Kidney epithelial cell (primary cell): Measurements from ENCODE around the gene FOXO6. TPM values are rescaled to one million over a fixed set of nuclear protein-coding genes. Genes with fewer than 3 reads are reported as not detected.

ENCODE experiments used
- DNase-seq: peaks from one replicate; pipeline ENCODE4 v3.0.0-alpha.2; 2010; ENCODE audit warnings: low read depth
- H3K27me3 ChIP-seq: 2 replicates; pipeline ENCODE4 v1.6.0; 2011; ENCODE audit warnings: low read length; ENCODE audit not compliant: control insufficient read depth, insufficient read depth
- H3K36me3 ChIP-seq: 2 replicates; pipeline ENCODE4 v1.5.1; 2011; ENCODE audit warnings: low read length; ENCODE audit not compliant: control insufficient read depth, insufficient read depth
- H3K4me3 ChIP-seq: 2 replicates; pipeline ENCODE4 v1.5.1; 2011; ENCODE audit warnings: low read depth, mild to moderate bottlenecking, control low read depth, low read length
- total RNA-seq: library from RNA; depleted of rRNA; stranded (reverse); fragments of >200 nt; gene quantifications from 2 replicates; pipeline ENCODE4 v1.2.3, GENCODE V29; 2015
- TF ChIP-seq, protein P1 (sequence below): IDR thresholded peaks from 2 replicates; pipeline ENCODE4 v1.5.1; 2011; ENCODE audit warnings: mild to moderate bottlenecking, moderate library complexity, low read length, control low read depth, inconsistent platforms; ENCODE audit not compliant: insufficient read depth, poor library complexity, severe bottlenecking

Gene FOXO6
- total RNA-seq, 1 donor from 2014 or later: 0.67 TPM

DNA sequence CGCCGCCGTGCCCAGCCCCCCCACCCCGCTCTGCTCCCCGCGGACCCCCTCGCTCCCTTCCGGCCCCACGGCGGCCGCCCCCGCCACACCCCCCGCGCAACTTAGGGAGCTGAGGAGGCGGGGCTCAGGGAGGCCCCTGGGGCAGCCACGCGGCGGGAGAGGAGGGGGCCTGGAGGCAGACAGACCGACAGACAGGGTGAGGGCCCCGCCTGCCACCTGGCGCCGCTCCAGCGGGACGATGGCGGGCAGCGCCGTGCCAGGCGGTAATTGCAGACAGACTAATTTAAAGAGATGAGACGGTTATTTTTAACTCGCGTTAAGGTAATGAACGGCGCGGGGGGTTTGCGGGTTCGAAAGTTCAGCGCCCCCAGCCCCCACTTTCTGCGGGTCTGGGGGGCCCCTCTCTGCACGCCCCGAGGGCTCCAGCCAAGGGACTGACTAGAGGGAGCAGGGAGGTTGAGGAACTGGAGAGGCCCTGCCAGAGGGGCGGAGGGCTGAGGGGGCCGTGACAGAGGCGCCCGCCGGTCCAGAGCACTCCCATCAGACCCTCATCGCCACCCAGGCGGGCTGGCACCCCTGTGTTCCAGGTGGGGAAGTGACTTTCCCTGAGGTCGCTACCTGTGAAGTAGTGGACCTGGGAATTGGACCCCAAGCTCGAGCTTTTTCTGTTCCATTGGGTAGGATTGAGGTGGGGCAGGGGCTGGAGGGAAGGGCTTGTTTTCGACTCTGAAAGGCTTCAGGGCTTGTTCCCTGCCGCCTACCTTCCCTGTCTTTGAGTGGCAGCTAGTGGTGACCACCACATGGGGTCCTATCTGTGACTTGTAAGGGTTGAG, 5.4 kb downstream of the FOXO6 start:
- Histone ChIP-seq H3K36me3 (no peaks in the 10 kb centered on the region), H3K4me3 (peak overlapping the region; percentile 40), H3K27me3 (peaks cover 29% of the 10 kb centered on the region)
- DNase-seq: no peak
- TF ChIP-seq, protein P1, sequence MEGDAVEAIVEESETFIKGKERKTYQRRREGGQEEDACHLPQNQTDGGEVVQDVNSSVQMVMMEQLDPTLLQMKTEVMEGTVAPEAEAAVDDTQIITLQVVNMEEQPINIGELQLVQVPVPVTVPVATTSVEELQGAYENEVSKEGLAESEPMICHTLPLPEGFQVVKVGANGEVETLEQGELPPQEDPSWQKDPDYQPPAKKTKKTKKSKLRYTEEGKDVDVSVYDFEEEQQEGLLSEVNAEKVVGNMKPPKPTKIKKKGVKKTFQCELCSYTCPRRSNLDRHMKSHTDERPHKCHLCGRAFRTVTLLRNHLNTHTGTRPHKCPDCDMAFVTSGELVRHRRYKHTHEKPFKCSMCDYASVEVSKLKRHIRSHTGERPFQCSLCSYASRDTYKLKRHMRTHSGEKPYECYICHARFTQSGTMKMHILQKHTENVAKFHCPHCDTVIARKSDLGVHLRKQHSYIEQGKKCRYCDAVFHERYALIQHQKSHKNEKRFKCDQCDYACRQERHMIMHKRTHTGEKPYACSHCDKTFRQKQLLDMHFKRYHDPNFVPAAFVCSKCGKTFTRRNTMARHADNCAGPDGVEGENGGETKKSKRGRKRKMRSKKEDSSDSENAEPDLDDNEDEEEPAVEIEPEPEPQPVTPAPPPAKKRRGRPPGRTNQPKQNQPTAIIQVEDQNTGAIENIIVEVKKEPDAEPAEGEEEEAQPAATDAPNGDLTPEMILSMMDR: no peak

DNA sequence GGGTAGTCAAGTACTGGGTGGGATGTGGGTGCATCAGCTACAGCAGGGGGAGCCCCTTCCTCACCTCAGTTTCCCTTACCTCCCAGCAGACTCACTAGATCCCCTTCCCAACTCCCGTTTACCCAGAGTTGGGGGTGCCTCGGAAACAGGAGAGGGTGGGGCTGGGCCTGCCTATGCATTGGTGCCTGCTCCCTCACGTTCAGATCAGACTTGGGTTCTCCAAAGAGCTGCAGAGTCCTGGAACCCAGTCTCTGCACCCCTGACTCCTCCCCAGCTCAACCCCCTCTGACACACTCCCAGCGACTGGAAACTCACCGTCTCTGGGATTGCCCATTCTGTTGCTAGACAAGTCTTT, 6.0 kb downstream of the FOXO6 start:
- Histone ChIP-seq H3K27me3 (peaks cover 25% of the 10 kb centered on the region), H3K4me3 (no peak overlapping the region)

DNA sequence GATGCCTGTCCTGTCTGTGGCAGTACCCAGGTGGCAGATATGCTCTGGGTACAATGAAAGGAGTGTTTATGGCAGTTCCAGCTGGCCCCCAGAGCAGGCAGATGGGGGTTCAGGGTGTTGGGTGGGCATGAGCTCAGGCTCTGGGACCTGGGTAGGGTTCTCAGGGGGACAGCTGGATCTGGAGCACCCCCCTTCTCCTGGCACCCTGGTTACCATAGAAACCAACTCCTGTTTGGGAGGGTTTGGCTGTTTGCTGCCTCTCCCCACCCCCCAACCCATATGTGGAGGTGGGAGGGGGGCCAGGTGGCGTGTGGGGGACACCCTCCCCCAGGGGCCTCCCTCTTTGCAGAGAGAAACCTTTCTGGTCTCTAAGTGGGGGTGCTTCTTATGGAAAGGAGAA, 7.1 kb downstream of the FOXO6 start:
- no peaks in the 10 kb centered on the region for H3K36me3 ChIP-seq
- no peak for DNase-seq
- TF ChIP-seq, protein P1: no peak
- peaks cover 14% of the 10 kb centered on the region for H3K27me3 ChIP-seq
- no peak overlapping the region for H3K4me3 ChIP-seq

More for the DNA sequence above, 6.0 kb downstream of the FOXO6 start:
- TF ChIP-seq, protein P1: no peak
- no peak for DNase-seq
- no peaks in the 10 kb centered on the region for H3K36me3 ChIP-seq

DNA sequence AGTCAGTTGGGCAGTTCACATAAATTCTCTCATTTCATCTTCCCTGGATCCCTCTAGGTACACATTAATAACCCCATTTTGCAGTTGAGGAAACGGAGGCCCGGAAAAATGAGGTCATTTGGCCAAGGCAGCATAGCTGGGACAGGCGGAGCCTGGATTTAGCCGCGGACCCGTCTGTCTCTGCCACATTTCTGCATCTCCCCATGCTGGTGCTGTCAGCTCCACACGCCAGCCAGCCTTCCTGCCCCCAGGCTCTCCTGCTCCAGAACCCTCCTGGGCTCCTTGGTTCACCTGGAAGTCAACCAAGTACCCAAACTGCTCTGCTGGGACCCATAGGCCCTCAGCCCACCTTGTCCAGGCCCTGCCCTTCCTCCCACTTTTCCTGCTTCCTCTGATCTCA, 7.6 kb downstream of the FOXO6 start:
- no peak for DNase-seq
- Histone ChIP-seq H3K27me3 (peaks cover 12% of the 10 kb centered on the region), H3K4me3 (no peak overlapping the region), H3K36me3 (no peaks in the 10 kb centered on the region)
- TF ChIP-seq, protein P1: no peak

DNA sequence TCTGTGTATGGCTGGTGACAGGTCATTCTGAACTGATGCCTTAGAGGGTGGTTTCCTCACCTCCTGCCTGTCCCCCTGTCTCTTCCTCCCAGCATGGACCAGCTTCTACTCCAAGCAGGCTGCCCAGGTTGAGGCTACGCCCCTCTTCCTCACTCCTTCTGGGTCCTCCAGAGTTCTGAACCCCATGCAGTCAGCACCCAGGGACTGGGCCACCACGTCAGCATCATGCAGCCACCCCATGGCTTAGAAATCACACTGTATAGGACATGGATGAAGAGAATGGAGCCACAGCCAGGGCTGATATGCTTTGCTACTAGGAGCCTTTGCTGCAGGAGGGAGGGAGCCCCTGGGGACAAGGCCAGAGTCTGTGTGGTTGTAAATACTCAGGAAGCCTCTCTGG, 8.3 kb downstream of the FOXO6 start:
- H3K27me3 ChIP-seq: peaks cover 12% of the 10 kb centered on the region
- no peaks in the 10 kb centered on the region for H3K36me3 ChIP-seq
- DNase-seq: no peak
- TF ChIP-seq, protein P1: no peak
- H3K4me3 ChIP-seq: no peak overlapping the region

DNA sequence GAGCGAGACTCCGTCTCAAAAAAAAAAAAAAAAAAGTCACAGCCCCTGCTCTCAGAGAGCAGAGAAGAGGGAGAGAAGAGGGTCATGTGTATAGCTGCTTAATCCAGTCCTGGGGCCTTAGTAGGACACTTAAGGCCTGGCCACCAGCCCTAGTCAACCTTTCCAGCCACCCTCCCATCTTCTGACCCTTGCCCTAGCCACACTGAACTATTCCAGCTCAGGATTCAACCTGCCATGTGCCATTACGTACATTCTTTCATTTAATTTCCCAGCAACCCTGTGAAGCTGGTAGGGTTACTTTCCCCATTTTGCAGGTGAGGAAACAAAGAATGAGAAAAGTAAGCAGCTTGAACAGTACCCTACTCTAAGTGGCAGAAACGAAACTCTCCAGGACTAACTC, 9.0 kb downstream of the FOXO6 start:
- DNase-seq: no peak
- no peaks in the 10 kb centered on the region for H3K36me3 ChIP-seq
- peaks cover 12% of the 10 kb centered on the region for H3K27me3 ChIP-seq
- TF ChIP-seq, protein P1: no peak
- no peak overlapping the region for H3K4me3 ChIP-seq
